Measurements from ENCODE around the gene REX1BD.
"Not testable (repeated sequence)": the region's sequence is repeated elsewhere in the genome, so short reads cannot be mapped to it uniquely, and the experiment has no call there.

Gene REX1BD

GRCh38 chr19:18577365-18577914, 11.2 kb upstream of the REX1BD start:
- no peak for DNase-seq (ENCODE audit: low read depth)

GRCh38 chr19:18580311-18580710, 8.3 kb upstream of the REX1BD start:
- no peak for DNase-seq (ENCODE audit: low read depth)

GRCh38 chr19:18586306-18586705, 2.3 kb upstream of the REX1BD start:
- DNase-seq (ENCODE audit: low read depth), result no peak

GRCh38 chr19:18587561-18587960, 1.0 kb upstream of the REX1BD start:
- DNase-seq (ENCODE audit: low read depth), result no peak

- no peak for DNase-seq (ENCODE audit: low read depth)
These were observed 512 bp upstream of the REX1BD start for GRCh38 chr19:18587962-18588610.

- DNase-seq (ENCODE audit: low read depth), result no peak
These were observed 1.0 kb downstream of the REX1BD start for GRCh38 chr19:18589380-18590272.

DNA sequence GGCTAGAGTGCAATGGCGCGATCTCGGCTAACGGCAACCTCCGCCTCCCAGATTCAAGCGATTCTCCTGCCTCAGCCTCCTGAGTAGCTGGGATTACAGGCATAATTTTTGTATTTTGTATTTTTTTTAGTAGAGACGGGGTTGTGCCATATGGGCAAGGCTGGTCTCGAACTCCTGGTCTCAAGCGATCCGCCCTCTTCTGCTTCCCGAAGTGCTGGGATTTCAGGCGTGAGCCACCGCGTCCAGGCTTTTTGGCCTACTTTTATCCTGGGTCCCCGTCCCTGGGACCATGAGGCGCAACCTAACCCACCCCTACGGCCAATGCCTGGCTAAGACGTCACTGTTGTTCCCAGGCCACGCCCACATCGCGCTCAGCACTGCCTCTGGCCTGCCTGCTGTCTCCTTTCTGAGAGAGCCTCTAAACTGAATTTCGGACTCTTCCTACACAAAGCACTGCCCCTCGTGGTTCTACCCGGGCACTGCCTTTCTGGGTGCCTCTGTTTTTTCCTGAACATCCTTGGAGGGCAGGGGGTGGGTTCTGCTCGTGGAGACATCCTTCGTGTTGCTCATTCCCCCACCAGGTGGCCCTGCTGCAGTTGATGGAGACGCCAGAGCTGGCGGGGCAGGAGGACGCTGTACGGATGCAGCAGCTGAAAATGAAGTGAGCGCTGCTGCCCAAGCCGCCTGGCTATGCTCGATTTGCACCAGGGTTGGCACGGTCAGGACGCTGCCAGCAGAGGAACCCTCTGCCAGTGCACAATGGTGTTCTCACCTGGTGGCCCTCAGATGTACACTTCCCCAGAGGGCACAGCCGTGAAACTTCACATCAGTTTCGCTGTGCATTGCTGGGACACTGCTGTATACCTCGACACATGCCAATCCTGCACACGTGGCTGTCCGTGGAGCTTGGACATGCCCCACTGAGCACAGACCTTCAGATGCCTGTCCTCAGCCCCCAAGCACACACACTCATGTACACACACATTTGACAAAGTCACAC, 2.0 kb downstream of the REX1BD start:
- DNase-seq (ENCODE audit: low read depth), result no peak

DNA sequence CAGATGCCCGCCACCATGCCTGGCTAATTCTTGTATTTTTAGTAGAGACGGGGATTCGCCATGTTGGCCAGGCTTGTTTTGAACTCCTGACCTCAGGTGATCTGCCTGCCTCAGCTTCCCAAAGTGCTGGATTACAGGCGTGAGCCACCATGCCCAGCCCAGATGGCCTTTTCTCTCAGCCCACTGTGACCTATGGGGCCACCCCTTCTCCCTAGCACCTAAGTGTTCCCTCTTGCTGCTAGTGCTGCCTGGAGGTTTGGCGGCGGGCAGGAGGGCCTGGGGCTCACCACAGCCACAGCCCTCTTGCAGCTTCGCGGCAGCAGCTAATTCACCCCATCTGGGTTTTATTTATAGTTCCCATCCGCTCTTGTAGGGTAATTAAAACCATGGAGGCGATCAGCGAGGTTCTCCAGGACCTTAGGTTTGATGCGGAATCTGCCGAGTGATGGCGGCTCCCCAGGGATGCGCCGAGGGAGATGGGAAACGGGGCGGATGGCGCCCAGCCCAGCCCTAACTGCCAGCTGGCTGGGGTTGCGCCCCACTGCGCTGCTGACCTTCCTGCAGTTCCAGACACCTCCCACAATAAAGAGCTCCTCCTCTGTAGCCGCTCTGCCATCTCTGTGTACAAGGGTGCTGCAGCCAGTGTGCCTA, 3.3 kb downstream of the REX1BD start:
- DNase-seq (ENCODE audit: low read depth), result no peak

- DNase-seq (ENCODE audit: low read depth), result not testable (repeated sequence)
These were observed 4.1 kb downstream of the REX1BD start for GRCh38 chr19:18592732-18593131.

- no peak for DNase-seq (ENCODE audit: low read depth)
These were observed 4.9 kb downstream of the REX1BD start for GRCh38 chr19:18593367-18594095.

- DNase-seq (ENCODE audit: low read depth), result peak; percentile 47
These were observed 5.7 kb downstream of the REX1BD start for GRCh38 chr19:18594096-18594823.

GRCh38 chr19:18594824-18595373, 6.3 kb downstream of the REX1BD start:
- no peak for DNase-seq (ENCODE audit: low read depth)

GRCh38 chr19:18595475-18595874, 6.9 kb downstream of the REX1BD start:
- DNase-seq (ENCODE audit: low read depth), result no peak

DNA sequence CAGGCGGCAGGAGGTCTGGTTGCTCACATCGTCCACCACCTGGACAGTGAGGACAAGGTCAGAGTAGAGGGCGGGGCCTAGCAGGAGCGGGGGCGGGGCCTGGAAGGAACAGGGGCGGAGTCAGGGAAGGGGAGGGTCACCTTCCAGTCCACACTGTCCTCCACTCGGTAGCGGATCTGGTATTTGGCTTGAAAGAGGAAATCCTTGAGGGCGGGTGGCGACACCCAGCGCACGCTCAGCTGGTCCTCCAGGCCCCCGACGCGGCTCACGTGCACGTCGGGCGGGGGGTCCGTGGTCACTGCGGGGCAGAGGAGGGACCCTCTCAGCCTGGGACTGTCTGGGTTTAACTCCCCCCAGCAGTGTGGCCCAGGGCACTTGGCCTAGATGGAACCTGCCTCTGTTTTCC, 8.2 kb downstream of the REX1BD start:
- DNase-seq (ENCODE audit: low read depth), result no peak

- no peak for DNase-seq (ENCODE audit: low read depth)
These were observed 9.4 kb downstream of the REX1BD start for GRCh38 chr19:18597809-18598660.

DNA sequence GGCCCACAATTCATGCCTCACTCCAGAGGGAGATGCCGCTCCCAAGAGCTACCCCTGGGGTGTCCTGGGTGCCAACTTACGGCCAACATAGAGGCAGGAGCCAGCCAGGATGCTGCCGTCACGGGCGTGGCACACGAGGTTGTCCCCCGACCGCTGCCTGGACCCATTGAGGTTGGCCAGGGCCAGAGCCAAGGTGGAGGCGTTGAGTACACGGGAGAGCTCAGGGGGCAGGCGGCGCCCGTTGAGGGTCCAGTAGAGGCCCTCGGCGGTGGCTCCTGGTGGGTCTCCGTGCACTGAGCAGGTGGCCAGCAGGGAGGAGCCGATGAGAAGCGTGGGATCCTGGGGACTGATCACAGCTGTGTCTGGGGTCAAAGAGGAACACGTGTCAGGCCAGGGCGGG, 10.9 kb downstream of the REX1BD start:
- DNase-seq (ENCODE audit: low read depth), result no peak

- DNase-seq (ENCODE audit: low read depth), result not testable (repeated sequence)
These were observed 12.2 kb downstream of the REX1BD start for GRCh38 chr19:18600692-18601397.

DNA sequence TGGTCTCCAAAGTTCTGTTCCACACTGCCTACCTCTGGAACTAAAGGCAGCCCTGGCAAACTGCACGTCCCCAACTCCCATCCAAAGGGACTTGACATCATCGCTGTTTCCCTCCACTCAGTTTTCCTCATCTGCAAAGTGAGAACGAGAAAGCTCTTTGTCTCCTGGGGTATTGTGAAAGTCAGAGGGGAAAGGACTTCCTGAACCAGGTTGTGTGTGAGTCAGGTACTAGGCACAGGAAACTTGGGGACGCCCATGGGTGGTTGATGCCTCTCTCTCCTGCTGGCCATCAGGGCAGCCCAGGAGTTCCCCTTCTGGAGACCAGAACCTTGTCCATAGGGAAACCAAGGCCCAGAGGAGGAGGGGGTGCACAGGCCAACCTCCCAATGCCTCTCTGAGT, 13.3 kb downstream of the REX1BD start:
- DNase-seq (ENCODE audit: low read depth), result no peak
